ENCODE measurements around the gene SHOC1. TPM values are rescaled to one million over a fixed set of nuclear protein-coding genes. Genes with fewer than 3 reads are reported as not detected.

Gene SHOC1
- total RNA-seq, 1 experiment from 2014 or later, result not detected

DNA sequence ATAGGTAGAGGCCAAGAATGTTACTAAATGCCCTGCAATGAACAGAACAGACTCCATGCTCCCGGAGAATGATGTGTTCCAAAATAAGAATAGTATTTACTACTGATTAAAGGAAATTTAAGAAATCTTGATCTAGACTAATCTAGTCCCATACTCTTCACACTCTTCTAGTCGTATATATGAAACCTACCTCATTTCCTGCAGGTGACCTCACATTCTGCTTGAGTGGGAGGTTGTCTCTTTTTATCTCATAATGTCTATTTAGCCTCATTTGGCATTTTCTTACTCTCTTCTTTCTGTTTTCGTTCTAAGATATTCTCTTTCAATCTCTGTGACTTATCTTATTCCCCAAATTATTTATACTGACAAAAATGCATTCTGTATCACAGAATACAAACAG, 9.2 kb upstream of the SHOC1 start:
- Histone ChIP-seq H3K27me3 (replicated peaks; ENCODE audit: insufficient read depth, low read depth, low read length, poor library complexity) (no peaks in the 10 kb centered on the region), H3K27ac (ENCODE audit: low read depth, low read length, poor library complexity, severe bottlenecking) (no peak overlapping the region), H3K4me1 (ENCODE audit: insufficient read depth, low read length, poor library complexity, severe bottlenecking) (peaks cover 15% of the 10 kb centered on the region), H3K36me3 (ENCODE audit: insufficient read depth, low read length, poor library complexity, severe bottlenecking) (no peaks in the 10 kb centered on the region), H3K9me3 (ENCODE audit: low read depth, low read length, poor library complexity, severe bottlenecking) (no peaks in the 10 kb centered on the region), H3K4me3 (ENCODE audit: low read depth, low read length, poor library complexity, severe bottlenecking) (no peak overlapping the region)
- ChIA-PET POLR2A (ENCODE audit: low non-redundant PET) (no interaction called here), CTCF (no interaction called here)
- BruUV-seq (replicated peaks), result no TSS peak
- TF ChIP-seq EZH2 (IDR thresholded peaks at IDR 0.05; ENCODE audit: borderline replicate concordance, low read depth, low read length, poor library complexity, severe bottlenecking), result no peak
- TF ChIP-seq, protein P1, sequence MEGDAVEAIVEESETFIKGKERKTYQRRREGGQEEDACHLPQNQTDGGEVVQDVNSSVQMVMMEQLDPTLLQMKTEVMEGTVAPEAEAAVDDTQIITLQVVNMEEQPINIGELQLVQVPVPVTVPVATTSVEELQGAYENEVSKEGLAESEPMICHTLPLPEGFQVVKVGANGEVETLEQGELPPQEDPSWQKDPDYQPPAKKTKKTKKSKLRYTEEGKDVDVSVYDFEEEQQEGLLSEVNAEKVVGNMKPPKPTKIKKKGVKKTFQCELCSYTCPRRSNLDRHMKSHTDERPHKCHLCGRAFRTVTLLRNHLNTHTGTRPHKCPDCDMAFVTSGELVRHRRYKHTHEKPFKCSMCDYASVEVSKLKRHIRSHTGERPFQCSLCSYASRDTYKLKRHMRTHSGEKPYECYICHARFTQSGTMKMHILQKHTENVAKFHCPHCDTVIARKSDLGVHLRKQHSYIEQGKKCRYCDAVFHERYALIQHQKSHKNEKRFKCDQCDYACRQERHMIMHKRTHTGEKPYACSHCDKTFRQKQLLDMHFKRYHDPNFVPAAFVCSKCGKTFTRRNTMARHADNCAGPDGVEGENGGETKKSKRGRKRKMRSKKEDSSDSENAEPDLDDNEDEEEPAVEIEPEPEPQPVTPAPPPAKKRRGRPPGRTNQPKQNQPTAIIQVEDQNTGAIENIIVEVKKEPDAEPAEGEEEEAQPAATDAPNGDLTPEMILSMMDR (conservative IDR thresholded peaks at IDR 0.05; ENCODE audit: low read depth, low read length), result no peak
- intact Hi-C loops (cut with micrococcal nuclease; ENCODE audit: unreplicated experiment), result no loop called here
- no peak for DNase-seq (ENCODE audit: low spot score)

DNA sequence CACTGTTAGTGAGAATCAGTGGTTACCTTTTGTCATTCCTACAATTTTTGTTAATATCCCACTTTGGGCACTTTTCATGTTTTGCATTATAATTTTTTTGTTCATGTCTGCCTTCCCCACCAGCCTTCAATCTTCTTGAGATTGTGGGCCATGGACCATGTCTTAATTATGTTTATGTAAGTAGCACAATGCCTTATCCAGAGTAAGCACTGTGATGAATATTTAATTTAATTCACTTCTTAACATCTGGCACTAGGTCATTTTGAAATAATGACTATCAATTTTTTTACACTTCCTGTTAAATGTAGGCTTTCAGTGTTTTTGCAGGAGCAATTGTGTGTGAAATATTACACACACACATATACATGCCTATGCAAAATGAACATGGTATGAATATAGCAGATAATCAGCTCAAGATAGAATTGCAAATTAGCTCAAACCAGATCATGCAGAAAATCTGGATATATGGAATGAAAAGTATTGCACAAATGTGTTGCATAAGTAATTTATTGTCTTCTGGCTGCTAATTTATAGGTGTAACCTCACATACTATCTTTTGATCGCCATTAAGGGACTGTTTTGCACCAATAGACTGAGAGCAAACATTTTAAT, 5.3 kb upstream of the SHOC1 start:
- Histone ChIP-seq H3K9me3 (ENCODE audit: low read depth, low read length, poor library complexity, severe bottlenecking) (no peaks in the 10 kb centered on the region), H3K4me1 (ENCODE audit: insufficient read depth, low read length, poor library complexity, severe bottlenecking) (peaks cover 15% of the 10 kb centered on the region), H3K4me3 (ENCODE audit: low read depth, low read length, poor library complexity, severe bottlenecking) (no peak overlapping the region), H3K27me3 (replicated peaks; ENCODE audit: insufficient read depth, low read depth, low read length, poor library complexity) (no peaks in the 10 kb centered on the region), H3K27ac (ENCODE audit: low read depth, low read length, poor library complexity, severe bottlenecking) (no peak overlapping the region), H3K36me3 (ENCODE audit: insufficient read depth, low read length, poor library complexity, severe bottlenecking) (no peaks in the 10 kb centered on the region)
- no peak for TF ChIP-seq EZH2 (IDR thresholded peaks at IDR 0.05; ENCODE audit: borderline replicate concordance, low read depth, low read length, poor library complexity, severe bottlenecking)
- TF ChIP-seq, protein P1 (conservative IDR thresholded peaks at IDR 0.05; ENCODE audit: low read depth, low read length), result no peak
- peak; percentile 36 for DNase-seq (ENCODE audit: low spot score)
- intact Hi-C loops (cut with micrococcal nuclease; ENCODE audit: unreplicated experiment), result no loop called here
- ChIA-PET POLR2A (ENCODE audit: low non-redundant PET) (no interaction called here), CTCF (no interaction called here)
- BruUV-seq (replicated peaks), result no TSS peak

DNA sequence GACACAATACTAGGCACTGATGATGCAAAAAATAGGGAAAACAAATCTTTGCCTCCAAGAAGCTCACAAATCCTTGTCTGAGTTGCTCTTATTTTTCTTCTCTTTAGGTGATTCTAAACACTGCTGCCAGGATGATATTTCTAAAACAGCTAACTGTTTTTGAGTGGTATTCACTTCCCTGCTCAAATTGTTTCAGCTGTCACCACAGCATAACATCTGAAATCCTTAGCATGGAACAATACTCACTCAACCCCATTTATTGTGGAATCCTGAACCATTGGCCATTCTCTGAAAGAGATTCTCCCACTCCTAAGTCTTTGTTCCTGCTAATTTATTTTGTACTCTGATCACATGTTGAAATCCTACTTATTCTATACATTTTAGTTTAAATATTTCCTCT, 4.8 kb upstream of the SHOC1 start:
- H3K36me3 ChIP-seq (ENCODE audit: insufficient read depth, low read length, poor library complexity, severe bottlenecking), result no peaks in the 10 kb centered on the region
- no peak overlapping the region for H3K4me3 ChIP-seq (ENCODE audit: low read depth, low read length, poor library complexity, severe bottlenecking)
- no peak for DNase-seq (ENCODE audit: low spot score)
- H3K9me3 ChIP-seq (ENCODE audit: low read depth, low read length, poor library complexity, severe bottlenecking), result no peaks in the 10 kb centered on the region
- ChIA-PET POLR2A (ENCODE audit: low non-redundant PET) (no interaction called here), CTCF (no interaction called here)
- no peaks in the 10 kb centered on the region for H3K27me3 ChIP-seq (replicated peaks; ENCODE audit: insufficient read depth, low read depth, low read length, poor library complexity)
- TF ChIP-seq EZH2 (IDR thresholded peaks at IDR 0.05; ENCODE audit: borderline replicate concordance, low read depth, low read length, poor library complexity, severe bottlenecking), result no peak
- TF ChIP-seq, protein P1 (conservative IDR thresholded peaks at IDR 0.05; ENCODE audit: low read depth, low read length), result no peak
- peaks cover 15% of the 10 kb centered on the region for H3K4me1 ChIP-seq (ENCODE audit: insufficient read depth, low read length, poor library complexity, severe bottlenecking)
- intact Hi-C loops (cut with micrococcal nuclease; ENCODE audit: unreplicated experiment), result no loop called here
- no TSS peak for BruUV-seq (replicated peaks)
- H3K27ac ChIP-seq (ENCODE audit: low read depth, low read length, poor library complexity, severe bottlenecking), result no peak overlapping the region

Measured in A673 (cell line).